Measurements from ENCODE around the gene BAIAP2L2.
"Not testable (repeated sequence)": the region's sequence is repeated elsewhere in the genome, so short reads cannot be mapped to it uniquely, and the experiment has no call there.

BAIAP2L2 gene

DNA sequence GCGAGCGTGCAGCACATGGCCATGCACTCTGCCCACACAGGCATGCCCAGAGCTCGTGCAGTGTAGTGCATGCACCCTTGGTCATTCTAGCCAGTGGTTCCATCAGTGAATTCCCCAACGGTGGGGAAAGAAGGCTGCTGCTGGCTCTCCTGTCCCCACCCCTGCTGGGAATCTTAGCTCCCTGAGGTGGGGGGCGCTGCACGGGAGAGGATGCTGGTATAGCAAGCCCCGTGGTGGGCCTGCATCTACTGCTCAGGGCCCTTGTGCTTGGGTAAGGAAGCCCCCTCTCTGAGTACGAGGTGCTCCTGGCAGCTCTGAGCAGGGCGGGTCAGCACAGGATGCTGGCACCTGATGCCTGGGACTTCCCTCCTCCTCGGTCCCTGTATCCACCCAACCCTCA, 18.5 kb upstream of the BAIAP2L2 start:
- DNase-seq (ENCODE audit: low read depth in 3 of 3): no peak

DNA sequence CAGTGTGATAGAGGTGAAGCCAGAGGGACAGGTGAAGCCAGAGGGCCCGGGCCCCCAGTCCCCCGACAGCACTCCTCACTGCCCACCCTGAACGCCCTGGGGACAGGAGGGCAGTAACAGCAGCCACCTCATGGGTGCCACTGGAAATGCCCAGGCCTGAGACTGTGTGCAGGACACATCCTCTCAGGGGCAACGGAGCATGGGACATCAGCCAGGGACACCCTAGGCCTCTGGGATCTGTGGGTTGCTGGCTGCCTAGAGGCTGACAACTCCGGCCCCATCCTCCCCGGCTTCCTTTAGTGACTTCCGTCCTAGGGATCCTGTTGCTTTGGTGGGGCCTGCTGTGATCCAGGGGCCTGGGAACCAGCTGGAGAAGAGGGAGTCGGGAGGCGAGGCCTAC, 17.4 kb upstream of the BAIAP2L2 start:
- DNase-seq (ENCODE audit: low read depth in 3 of 3): no peak

DNA sequence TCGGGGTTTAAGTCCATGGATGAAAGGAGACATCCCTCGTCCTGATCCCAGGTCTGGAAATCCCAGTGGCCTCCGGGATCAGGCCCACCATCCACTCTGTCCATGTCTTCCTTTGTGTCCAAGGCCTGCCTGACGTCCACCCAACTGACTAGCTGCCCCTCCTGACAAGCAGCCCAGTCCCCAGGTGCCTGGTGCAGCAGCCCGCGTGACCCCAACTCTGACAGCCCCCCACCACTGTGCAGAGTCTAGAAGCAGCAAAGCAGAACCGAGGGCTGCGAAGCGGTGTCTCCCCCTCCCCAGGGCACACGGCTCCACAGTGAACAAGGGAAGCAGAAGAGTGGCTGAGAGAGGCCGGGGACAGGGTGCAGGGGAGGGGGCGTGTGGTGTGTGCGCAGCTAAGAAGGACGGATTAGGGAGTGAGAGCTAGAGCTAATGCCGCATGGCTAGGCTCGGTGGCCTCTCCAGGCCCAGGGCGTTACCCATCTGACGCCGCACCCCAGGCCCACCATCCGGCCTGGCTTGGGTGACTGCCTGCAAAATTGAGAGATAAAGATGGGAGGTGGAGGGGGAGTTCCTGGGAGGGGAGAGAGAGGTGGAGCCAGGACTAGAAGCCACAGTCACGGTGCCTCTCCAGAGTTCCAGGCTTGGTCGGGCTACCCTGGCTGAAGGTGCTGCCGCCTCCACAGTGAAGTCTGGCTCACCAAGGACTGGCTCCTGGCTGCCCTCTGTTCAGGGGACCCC, 16.6 kb upstream of the BAIAP2L2 start:
- DNase-seq (ENCODE audit: low read depth in 3 of 3): no peak

DNA sequence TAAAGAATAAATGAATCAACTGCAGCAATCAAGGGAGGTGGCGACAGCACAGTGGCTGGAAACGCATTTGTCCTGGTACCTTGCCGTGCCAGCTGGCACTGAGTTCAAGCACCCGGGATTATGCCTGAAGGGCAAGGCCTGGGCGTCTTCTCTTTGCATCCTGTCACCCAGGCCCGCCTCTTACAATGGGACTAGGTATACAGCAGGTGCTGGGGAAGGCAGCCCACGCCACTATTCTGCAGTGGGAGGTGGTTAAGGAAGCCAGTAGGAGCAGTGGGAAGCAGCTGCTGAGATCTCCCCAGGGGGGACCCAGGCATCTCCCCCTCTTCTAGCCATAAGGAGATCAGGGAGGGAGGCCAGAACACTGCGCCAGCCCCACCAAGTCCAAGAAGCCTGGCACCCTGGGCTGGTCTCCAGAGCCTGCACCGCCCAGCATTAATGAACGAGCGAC, 15.3 kb upstream of the BAIAP2L2 start:
- no peak for DNase-seq (ENCODE audit: low read depth in 3 of 3)

DNA sequence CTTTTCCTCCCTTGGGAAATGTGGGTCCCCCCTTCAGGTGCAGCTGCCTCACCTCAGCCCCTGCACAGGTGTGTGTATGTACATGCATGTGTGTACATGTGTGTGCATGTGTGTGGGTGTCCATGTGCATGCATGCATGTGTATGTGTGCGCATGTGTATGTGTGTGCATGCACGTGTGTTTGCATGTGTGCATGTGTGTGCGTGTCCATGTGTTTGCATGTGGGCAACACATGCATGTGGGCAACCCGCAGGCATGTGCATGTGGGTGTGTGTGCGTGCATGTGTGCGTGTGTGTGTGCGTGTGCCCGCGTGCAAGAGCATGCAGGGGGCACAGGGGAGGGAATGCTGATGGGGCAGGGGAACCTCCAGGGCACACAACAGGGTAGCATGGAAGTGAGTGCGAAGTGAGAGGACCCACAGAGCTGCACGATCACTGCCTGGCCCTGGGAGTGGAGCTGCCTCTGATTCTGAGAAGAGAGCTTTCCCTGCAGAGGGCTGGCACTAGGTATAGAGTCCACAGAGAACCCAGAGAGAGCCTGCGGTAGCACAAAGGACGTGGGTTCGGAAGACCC, 14.6 kb upstream of the BAIAP2L2 start:
- no peak for DNase-seq (ENCODE audit: low read depth in 3 of 3)

DNA sequence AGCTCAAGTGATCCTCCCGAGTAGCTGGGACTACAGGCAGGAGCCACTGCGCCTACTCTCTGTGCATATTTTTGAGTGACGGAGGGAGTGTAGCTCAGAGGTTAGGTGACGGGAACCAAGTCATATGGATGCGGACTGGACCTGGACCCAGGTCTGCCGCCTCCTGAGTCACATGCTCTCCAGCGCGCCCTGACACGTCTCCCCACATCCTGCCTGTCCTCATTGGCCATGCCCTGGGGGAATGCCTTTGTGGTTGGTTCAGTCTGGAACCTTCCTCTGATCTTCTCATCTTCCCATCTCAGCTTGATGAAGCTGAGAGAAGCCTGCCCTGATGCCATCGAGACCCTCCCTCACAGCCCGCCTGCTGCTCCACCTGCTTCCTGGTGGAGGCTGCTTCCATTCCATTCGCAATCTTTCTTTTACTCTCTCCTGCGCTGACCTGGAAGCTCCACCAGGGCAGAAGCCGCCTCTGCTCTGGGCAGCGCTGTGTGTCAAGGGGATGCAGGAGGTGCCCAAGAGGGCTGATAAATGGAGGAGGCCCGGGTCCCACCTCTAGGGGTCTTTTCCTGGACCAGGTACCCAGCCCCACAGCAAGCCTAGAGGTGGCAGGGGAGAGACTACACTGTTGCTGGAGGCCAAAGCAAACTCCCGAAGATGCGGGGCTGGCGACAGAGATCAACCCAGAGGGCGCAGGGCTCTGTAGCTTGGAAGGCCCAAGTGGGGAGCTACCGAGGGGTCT, 13.9 kb upstream of the BAIAP2L2 start:
- DNase-seq (ENCODE audit: low read depth in 3 of 3): no peak

DNA sequence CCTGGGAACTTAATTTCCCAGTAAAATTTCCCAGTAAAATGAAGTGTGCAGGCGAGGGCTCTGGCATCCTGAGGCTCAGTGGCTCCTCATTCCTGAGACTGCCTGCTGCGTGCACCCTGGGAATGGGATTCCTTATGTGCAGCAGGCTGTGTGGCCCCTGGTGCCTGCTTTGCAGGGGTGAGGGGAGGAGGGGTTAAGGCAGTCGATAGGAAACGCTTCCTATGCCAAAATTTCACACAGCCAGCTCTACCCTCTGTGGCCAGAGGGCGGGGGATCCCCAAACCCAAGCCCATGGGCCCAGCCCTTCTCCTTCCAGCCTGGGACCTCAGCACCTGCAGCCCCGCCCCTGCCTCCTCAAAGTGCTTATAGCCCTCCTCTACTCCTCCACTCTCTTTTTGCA, 12.1 kb upstream of the BAIAP2L2 start:
- DNase-seq (ENCODE audit: low read depth in 3 of 3): no peak

DNA sequence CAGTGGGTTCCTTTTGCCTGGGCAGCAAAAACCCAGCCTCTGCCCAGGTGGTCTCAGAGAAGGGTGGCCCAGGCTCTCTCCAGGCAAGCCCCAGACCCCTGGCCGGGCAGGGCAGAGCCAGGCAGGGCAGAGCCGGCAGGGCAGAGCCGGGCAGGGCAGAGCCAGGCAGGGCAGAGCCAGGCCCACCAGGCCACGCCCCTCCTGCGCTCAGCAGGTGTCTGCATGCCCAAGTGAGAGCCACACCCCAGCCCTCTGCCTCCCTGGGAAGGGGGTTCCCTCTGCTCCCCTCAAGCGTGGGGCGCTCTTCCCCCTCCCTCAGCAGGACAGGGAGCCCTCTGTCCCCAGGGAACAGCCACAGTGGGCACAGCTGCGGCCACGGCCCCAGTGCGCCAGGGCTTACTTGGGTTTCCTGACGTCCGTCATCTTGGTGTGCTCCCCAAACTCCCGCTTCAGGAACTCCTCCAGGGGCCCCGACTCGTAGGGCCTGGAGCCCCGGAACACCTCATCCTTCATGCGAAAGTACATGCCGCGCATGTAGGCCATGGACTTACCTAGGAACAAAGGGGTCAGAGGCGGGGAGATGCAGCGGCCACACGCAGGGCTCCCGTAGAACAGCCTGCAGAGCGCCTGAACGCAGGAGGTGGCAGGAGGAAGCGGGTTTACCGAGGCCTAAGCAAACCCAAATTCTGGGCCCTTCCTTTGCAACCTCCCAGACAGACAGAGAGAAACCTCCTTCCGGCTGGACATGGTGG, 10.1 kb upstream of the BAIAP2L2 start:
- DNase-seq (ENCODE audit: low read depth in 3 of 3): no peak

DNA sequence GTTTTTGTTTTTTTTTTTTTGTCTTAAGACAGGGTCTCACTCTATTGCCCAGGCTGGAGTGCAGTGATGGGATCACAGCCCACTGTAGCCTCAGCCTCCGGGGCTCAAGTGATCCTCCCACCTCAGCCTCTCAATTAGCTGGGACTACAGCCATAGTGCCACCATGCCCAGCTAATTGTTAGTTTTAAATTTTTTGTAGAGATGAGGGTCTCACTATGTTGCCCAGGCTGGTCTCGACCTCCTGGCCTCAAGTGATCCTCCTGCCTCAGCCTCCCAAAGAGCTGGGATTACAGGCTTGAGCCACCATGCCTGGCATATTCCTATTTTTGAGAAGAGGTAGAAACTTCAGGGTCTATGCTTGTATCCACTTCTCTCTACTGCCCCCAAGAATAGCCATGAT, 8.3 kb upstream of the BAIAP2L2 start:
- DNase-seq (ENCODE audit: low read depth in 3 of 3): not testable (repeated sequence)

DNA sequence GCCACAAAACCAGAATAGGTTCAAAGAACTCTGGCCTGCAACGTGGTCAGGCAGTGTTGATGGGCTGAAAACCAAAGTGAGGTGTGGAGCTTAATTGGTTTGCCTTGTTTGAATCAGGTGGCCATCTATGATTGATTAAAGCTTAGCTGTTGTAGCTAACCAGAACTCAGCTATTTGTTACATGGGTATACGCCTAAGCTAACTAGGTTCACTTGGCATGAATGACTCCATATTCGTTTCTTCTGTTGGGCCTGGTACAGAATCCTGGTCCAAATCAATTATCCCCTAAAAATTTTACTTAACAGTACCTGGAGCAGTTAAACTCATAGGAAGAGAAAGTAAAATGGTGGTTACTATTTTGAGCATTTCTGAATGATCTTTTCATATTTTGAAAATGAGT, 7.7 kb upstream of the BAIAP2L2 start:
- DNase-seq (ENCODE audit: low read depth in 3 of 3): no peak

DNA sequence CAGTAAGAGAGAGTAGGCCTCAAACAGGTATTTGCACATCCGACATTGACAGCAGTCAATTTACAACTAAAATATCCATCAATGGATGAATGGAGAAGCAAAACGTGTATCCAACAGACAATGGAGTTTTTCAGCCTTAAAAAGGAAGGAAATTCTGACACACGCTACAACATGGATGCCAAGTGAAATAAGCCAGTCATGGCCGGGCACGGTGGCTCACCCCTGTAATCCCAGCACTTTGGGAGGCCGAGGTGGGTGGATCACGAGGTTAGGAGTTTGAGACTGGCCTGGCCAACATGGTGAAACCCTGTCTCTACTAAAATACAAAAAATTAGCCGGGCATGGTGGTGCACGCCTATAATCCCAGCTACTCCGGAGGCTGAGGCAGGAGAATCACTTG, 7.1 kb upstream of the BAIAP2L2 start:
- DNase-seq (ENCODE audit: low read depth in 3 of 3): not testable (repeated sequence)

DNA sequence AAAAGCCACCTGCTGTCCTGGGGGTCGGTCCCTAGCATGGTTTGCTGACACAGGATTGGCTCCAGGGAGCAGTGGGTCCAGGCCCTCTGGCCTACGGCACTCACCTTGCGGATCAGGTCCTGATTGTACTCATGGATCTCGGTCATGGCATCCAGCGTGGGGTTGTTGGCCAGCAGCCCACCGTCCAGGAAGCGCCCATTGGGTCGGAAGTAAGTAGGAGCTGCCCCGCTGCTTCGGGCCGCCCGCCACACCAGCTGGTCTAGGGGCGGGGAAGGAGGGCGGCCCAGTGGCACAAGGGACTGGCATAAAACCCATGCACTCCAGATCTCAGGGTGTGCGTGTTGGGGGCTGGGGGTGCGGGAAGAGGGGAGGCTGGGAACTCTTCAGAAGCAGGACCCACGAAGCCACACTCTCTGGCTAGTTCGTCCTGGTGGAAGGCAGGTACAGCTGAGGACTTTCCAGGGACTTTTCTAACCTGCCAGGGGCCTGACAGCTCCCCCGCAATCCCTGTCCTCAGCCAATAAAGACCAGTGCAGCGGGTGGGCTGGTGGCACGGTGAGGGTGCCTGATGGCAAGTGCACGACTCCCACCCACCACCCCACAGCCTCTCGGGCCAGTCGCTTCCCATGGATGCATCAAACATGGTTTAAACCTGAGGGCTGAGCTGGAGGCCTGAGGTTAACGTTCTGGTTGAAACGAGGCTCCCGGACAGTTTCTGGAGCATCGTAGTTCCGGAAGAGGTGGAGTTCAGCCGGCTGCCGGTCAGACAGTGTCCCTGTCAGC, 5.1 kb upstream of the BAIAP2L2 start:
- DNase-seq (ENCODE audit: low read depth in 3 of 3): no peak

DNA sequence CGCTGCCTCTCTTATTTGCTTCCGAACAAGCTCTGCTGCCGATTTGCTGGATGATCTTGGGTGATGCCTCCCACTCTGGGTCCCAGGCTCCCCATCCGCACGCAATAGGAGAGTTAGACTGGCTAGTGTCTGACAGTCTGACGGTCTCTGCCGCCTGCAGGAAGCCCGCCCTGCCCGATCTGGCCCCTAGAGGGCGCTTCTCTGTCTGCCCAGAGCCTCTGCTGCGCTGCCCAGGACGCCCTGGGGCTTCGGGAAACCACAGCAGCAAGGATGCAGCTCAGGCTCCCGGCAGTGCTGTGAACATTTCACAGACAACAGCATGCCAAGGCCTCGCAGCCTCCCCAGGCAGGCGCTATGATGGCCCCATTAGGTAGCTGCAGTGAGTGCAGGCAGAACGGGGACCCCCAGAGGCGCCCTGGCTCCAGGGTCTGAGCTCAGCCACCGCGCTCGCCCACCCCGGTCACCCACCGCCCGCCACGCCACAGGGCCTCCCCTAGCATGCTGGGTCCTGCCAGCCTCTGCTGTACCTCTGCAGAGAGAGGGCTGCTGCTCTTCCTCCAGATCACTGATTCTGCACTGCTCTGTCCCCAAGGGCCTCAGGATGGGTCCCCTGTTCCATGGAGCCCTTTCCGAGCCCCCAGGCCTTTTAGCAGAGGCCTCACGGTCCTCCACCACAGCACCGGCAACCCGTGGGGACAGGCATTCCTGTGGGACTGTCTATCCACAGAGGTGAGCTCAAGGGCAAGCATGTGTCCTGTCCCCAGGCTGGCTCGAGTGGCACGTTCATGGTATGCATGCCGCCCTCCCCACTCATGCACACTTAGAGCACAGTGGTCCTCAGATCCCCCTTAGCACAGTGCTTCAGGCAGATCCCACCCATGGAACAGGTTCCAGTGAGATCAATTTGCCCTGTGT, 4.3 kb upstream of the BAIAP2L2 start:
- peak; percentile 50 to 62 (median 57) for DNase-seq (ENCODE audit: low read depth in 3 of 3)

DNA sequence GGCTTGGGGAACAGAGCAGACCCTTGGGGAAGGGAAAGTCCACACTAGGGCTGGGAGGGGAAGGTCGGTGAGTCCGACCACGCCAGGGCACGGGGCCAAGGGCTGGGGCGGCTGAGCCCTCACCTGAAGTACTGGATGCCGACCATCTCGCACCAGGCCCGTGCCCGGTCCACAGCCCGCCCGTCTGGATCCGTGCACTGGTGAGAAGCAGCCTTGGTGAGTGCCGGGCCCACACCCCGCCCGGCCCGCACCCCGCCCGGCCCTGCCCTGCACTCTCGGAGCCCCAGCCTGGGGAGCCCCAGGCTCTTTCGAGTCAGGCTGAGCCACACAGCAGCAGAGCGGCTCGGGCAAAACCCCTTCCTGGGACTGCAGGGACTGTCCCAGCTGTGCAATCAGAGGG, 1.9 kb upstream of the BAIAP2L2 start:
- DNase-seq (ENCODE audit: low read depth in 3 of 3): no peak

DNA sequence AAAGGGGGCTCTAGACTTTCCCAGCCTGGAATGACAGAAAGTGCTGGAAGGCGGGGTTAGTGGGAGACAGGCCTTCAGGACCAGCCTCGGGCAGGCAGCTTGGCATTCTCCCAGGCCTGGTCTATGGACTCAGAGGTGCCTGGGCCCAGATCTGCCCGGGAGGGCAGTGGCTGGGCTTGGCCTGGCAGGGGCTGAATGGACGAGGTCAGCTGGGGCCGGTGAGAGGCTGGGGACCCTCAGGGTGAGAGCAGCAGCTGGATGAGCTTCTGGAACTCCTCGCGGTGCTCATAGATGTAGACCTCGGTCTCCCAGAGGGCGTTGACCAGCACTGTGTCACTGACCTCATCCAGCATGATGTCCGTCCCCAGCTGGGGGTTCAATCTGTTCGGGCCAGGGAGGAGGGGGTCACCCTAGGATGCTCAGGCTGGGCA, 1.5 kb upstream of the BAIAP2L2 start:
- DNase-seq (ENCODE audit: low read depth in 3 of 3): no peak

DNA sequence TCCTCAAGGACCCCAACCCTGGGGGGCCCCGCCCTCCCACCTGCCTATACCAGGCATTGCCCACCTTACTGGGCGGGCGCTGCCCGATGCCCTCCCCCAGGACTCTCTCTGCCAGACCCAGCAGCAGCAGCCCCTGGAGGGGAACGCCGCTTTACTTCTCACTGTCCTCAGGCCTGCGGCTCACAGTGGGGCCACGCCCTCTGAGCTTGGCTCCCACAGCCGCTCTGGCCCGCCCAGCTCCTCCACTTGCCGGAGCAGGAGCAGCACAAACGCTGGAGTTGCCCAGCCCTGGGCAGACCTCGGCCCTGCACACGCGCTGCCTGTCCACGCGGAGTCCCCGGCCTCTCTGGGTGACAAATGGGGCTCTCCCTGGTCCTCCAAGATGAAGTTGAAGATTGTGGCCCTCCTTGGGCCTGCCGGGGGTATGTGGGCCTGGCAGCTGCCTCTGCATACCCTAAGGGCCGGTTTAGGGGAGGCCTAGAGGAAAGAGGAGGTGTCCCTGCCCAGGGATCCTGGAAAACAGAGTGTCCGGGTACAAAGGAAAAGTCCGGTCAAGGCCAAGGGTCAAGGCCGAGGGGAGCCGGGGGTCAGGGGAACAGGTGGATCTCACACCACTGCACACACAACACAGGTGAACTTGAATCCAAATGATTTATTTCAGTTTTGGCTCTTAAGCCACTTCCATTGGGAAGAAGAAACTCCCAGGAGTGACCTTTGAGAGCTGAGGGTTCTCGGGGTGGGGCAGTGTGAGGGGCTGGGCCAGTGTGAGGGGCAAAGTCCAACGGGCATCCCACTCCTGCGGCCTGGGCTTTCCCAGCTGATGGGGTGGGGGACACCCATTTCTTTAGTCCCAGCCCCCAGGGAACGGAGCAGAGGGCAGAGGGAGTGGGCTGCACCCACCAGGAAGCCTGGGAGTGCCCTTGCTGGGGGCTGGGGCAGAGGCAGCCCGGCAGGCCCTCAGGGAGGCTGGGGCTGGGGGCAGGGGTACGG, 674 bp upstream of the BAIAP2L2 start:
- DNase-seq (ENCODE audit: low read depth in 3 of 3): no peak

DNA sequence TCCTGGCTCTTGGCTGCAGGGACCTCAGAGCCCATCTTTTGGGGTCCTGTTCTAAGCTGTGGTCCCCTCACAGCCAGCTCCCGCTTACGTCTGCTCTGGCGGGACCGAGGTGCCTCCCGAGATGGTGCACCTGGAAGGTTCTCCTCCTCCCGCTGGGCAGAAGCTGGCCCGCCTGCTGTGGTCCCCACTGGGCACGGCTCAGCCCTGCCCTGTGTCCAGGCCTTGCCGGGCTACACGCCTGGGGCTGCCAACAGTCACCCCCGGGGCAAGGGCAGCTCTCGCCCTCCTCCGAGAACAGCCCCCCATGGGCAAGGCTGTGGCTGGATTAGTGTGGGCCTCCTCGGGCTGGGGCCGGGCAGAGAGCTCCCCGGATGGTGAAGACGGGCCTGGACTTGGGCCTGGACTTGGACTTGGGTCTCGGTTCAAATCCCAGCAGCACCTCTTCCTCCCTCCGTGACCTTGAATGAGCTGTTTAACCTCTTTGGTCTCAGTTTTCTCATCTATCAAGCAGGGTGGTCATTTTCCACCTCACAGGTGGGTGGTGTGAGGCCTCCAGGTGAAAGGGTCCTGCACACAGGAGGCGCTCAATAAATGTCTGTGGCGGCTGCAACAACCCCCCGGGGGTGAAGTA, 998 bp downstream of the BAIAP2L2 start:
- DNase-seq (ENCODE audit: low read depth in 3 of 3): no peak

DNA sequence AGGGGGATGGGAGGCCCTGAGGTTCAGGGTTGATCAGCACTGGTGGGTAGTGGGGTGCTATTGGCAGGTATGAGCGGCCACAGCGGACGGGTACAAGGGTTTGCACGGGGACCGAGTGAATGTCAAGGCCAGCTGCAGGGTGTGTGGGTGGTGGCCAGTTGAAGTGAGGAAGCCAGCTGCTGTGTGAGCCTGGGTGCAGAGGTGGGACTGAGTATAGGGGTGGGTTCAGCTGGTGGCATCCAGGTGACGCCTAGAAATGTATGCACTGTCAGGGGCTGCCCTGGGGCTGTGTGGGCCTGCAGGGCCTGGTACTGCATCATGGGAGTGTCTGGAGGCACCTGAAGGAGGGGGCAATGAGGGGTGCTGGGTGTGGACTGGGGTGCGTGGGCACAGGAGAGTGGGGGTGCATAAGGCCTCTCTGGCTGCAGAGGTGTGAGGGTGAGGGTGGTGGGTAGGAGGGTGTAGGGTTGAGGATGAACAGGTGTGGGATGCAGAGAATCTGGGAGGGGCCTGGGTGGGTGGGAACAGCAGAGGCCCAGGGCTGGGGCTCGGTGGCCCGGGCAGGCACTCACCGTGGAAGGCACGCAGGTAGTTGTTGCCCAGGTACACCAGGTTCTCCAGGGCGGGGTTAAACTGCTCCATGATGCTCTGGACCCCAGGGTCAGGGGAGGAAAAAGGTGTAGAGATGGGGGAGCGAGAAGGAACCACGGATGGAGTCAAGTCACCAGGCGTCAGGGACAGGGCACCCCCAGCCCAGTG, 1.7 kb downstream of the BAIAP2L2 start:
- DNase-seq (ENCODE audit: low read depth in 3 of 3): no peak
